IPS-20b (cell line): ENCODE measurements around the gene AGBL5.

Experiments
- H3K27ac ChIP-seq: one replicate; pipeline ENCODE4 v1.5.1; 2013; ENCODE audit warnings: low read length
- H3K27me3 ChIP-seq: 2 replicates; pipeline ENCODE4 v1.6.1; 2013; ENCODE audit warnings: mild to moderate bottlenecking, low read length, inconsistent platforms; ENCODE audit not compliant: insufficient read depth
- H3K36me3 ChIP-seq: 2 replicates; pipeline ENCODE4 v1.6.1; 2013; ENCODE audit warnings: low read depth, mild to moderate bottlenecking, inconsistent platforms, low read length, moderate library complexity; ENCODE audit not compliant: insufficient read depth
- H3K4me1 ChIP-seq: 2 replicates; pipeline ENCODE4 v1.6.1; 2013; ENCODE audit warnings: mild to moderate bottlenecking, control low read depth, inconsistent platforms, low read length, moderate library complexity; ENCODE audit not compliant: insufficient read depth
- H3K4me3 ChIP-seq: 2 replicates; pipeline ENCODE4 v1.5.1; 2013; ENCODE audit warnings: mild to moderate bottlenecking, low read length, inconsistent platforms
- H3K9ac ChIP-seq: 2 replicates; pipeline ENCODE4 v1.6.1; 2013; ENCODE audit warnings: low read depth, mild to moderate bottlenecking, inconsistent platforms, low read length, moderate library complexity
- H3K9me3 ChIP-seq: 2 replicates; pipeline ENCODE4 v1.6.1; 2013; ENCODE audit warnings: mild to moderate bottlenecking, low read depth, low read length, inconsistent platforms; ENCODE audit not compliant: insufficient read depth

Gene AGBL5

GRCh38 chr2:27083410-27084296 lies 32.2 kb downstream of the AGBL5 start:
- Histone ChIP-seq H3K36me3 (no peaks in the 10 kb centered on the region), H3K4me1 (peaks cover 11% of the 10 kb centered on the region; the same call in 1 of the 2 replicates), H3K9ac (no peak overlapping the region), H3K4me3 (no peak overlapping the region), H3K27me3 (peaks cover 30% of the 10 kb centered on the region), H3K9me3 (no peaks in the 10 kb centered on the region), H3K27ac (no peak overlapping the region)

GRCh38 chr2:27084297-27085061 lies 33.0 kb downstream of the AGBL5 start:
- Histone ChIP-seq H3K4me1 (peaks cover 11% of the 10 kb centered on the region; the same call in 1 of the 2 replicates), H3K27me3 (peaks cover 30% of the 10 kb centered on the region), H3K9me3 (no peaks in the 10 kb centered on the region), H3K27ac (no peak overlapping the region), H3K4me3 (no peak overlapping the region), H3K36me3 (no peaks in the 10 kb centered on the region), H3K9ac (no peak overlapping the region)

GRCh38 chr2:27085062-27085672 lies 33.7 kb downstream of the AGBL5 start:
- H3K4me3 ChIP-seq, result peak overlapping the region; percentile 73; the same call in 1 of the 2 replicates
- H3K36me3 ChIP-seq, result no peaks in the 10 kb centered on the region
- H3K4me1 ChIP-seq, result peaks cover 11% of the 10 kb centered on the region; the same call in 1 of the 2 replicates
- H3K9ac ChIP-seq, result peak overlapping the region; percentile 71; the same call in 1 of the 2 replicates
- H3K9me3 ChIP-seq, result no peaks in the 10 kb centered on the region
- H3K27me3 ChIP-seq, result peaks cover 30% of the 10 kb centered on the region
- no peak overlapping the region for H3K27ac ChIP-seq

- Histone ChIP-seq H3K4me1 (peaks cover 11% of the 10 kb centered on the region; the same call in 1 of the 2 replicates), H3K4me3 (peak overlapping the region; percentile 73), H3K27ac (no peak overlapping the region), H3K9me3 (no peaks in the 10 kb centered on the region), H3K9ac (peak overlapping the region; percentile 71; the same call in 1 of the 2 replicates), H3K36me3 (no peaks in the 10 kb centered on the region), H3K27me3 (peaks cover 30% of the 10 kb centered on the region)
Measured at GRCh38 chr2:27085673-27086089, 34.2 kb downstream of the AGBL5 start.

GRCh38 chr2:27086090-27086723 lies 34.7 kb downstream of the AGBL5 start:
- no peaks in the 10 kb centered on the region for H3K36me3 ChIP-seq
- H3K27ac ChIP-seq, result no peak overlapping the region
- H3K9ac ChIP-seq, result peak overlapping the region; percentile 71
- peaks cover 11% of the 10 kb centered on the region; the same call in 1 of the 2 replicates for H3K4me1 ChIP-seq
- no peaks in the 10 kb centered on the region for H3K9me3 ChIP-seq
- H3K4me3 ChIP-seq, result peak overlapping the region; percentile 85
- peaks cover 30% of the 10 kb centered on the region for H3K27me3 ChIP-seq

GRCh38 chr2:27086724-27087593 lies 35.5 kb downstream of the AGBL5 start, which contains the start of gene KHK:
TSS of gene KHK (plus strand) at chr2:27086772. CDS start at chr2:27087260, 488 bp downstream.
- Histone ChIP-seq H3K4me3 (peak within 1 kb of the TSS; percentile 85), H3K27ac (no peak within 1 kb of the TSS), H3K4me1 (peaks cover 8% of the 10 kb centered on the region; the same call in 1 of the 2 replicates), H3K9me3 (no peaks in the 10 kb centered on the region), H3K36me3 (no peaks in the 10 kb centered on the region), H3K27me3 (peaks cover 30% of the 10 kb centered on the region), H3K9ac (peak within 1 kb of the TSS; percentile 71)

- Histone ChIP-seq H3K9me3 (no peaks in the 10 kb centered on the region), H3K4me1 (peaks cover 8% of the 10 kb centered on the region; the same call in 1 of the 2 replicates), H3K4me3 (peak overlapping the region; percentile 85), H3K9ac (no peak overlapping the region), H3K27ac (no peak overlapping the region), H3K36me3 (no peaks in the 10 kb centered on the region), H3K27me3 (peaks cover 30% of the 10 kb centered on the region)
Measured at GRCh38 chr2:27087823-27088410, 36.4 kb downstream of the AGBL5 start.

GRCh38 chr2:27088634-27089033 lies 37.2 kb downstream of the AGBL5 start:
- Histone ChIP-seq H3K27me3 (peaks cover 30% of the 10 kb centered on the region), H3K4me1 (peaks cover 8% of the 10 kb centered on the region; the same call in 1 of the 2 replicates), H3K4me3 (no peak overlapping the region), H3K9me3 (no peaks in the 10 kb centered on the region), H3K27ac (no peak overlapping the region), H3K36me3 (no peaks in the 10 kb centered on the region), H3K9ac (no peak overlapping the region)

GRCh38 chr2:27089111-27089954 lies 37.9 kb downstream of the AGBL5 start:
- Histone ChIP-seq H3K27me3 (peaks cover 30% of the 10 kb centered on the region), H3K9me3 (no peaks in the 10 kb centered on the region), H3K36me3 (no peaks in the 10 kb centered on the region), H3K27ac (no peak overlapping the region), H3K4me3 (no peak overlapping the region), H3K9ac (no peak overlapping the region), H3K4me1 (peaks cover 8% of the 10 kb centered on the region; the same call in 1 of the 2 replicates)
